ENCODE measurements around the gene ID3.
A peak's percentile ranks its signal among the peaks of the same experiment; 100 is the strongest.

The ID3 gene

DNA sequence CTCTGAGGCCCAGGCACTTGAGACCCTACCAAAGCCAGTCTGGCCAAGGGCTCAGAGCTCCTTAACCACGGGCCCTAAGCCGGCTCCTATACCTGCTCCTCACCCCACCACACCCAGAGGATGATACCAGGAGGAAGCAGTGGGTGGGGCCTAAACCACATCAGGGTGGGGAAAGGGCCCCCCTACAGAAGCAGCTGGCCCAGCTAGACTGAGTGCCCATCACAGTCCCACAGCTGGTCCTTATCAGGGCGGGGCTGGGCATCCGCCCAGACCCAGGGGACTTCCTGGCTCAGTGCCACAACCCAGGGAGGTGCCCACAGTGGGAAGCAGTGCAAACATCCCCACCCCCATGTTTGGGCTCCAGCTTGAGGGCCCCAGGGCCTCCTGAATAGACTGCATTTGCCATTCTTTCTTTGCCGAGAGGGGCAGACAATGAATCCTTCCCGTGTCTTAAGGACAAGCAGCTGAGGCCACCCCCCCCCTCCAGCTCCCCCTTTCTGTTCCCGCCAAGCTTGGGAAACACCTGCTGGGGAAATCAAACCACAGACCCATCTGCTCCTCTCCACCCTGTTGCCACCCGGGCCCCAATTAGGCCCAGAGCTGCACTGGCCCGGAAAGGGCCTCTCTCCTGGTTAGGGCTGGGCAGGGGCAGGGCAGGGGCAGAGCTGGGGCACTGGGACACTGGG lies 34.4 kb downstream of the ID3 start:
- DNase-seq, result peak; percentile 91

DNA sequence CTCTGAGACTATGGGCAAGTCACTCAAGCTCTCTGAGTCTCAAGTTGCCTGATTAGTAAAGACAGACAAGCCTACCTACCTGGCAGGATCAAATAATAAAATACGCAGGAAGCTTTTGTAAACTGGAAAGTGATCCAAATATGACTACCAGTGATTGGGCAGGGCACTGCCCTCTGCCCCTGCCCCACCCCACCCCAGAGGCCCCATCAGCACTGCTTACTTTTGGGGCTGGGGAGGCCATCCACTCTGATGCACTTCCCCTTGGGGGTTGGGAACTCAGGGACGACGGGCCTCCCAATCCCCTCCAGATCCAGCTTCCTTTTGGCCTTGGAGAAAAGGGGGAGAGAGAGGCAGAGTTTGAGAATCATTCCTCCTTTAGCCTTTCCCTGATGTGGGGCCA lies 35.1 kb downstream of the ID3 start:
- DNase-seq, result no peak

DNA sequence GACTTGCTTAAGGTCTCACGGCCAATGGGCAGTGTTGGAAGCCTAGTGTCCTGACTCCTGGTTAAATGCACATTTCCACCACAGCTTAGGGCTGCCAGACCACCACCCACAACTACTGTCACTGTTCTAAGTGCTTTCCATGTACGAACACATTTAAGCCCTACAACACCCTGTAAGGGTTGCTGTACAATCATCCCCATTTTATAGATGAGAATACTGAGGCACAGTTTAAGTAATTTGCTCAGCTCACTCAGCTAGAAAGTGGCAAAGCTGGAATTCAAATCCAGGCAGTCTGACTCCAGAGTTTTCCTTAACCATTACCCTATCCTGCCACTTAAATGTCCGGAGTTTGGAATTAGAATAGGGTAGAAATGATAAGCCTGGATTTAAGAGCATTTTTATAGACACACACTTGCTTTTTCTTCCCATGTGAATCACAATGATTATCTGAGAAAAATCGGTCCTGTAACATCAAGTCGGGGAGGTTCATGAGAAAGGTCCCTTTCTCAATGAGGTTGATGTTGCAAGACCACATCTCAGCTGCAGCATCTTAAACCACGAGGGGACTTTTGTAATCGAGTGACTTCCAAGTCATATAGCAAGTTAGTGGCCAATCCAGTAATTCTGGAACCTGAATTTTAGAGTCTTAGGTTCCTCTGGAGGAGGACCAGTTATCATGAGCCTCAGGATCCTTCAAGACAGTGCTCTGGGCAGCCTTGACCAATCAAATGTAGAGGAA lies 36.9 kb downstream of the ID3 start:
- DNase-seq, result no peak

- no peak for DNase-seq
Measured at GRCh38 chr1:23521588-23521987, 37.7 kb downstream of the ID3 start.

DNA sequence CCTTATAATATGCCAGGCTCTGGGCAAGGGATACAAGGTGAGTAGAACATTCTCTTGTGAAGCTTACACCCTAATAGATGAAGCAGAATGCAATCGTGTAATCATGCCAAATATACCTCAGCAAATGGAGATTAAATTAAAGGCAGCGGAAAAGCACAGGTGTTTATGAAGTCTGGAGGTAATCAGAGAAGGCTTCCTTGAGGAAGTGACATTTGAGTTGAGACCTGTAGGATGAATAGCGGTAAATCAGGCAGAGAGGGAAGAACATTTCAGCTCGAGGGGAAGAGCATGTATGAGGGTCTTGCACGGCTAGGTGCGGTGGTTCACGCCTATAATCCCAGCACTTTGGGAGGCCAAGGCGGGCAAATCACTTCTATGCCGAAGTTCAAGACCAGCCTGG lies 41.7 kb downstream of the ID3 start:
- DNase-seq, result no peak

DNA sequence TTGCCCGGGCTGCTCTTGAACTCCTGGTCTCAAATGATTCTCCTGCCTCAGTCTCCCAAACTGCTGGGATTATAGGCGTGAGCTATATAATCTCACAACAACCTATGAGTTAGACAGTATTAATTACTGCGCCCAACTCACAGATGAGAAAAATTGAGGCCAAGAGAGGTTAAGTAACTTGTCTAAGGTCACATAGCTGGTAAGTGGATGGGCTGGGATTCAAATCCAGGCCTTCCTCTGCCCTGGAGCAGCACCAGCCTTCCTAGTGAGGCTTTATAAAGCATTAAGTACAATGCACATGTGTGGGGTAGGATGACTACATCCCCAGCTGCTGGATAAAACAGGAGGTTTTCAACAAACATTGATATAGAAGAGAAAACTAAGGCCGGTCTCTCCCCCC lies 43.4 kb downstream of the ID3 start:
- DNase-seq, result no peak

- no peak for DNase-seq
Measured at GRCh38 chr1:23514111-23514679, 45.1 kb downstream of the ID3 start.

GRCh38 chr1:23509896-23510295 lies 49.4 kb downstream of the ID3 start:
- no peak for DNase-seq

All from NCI-H2171 treated with DMSO at 0.1 percent for 48 hours (cell line).